HG03135 (cell line): ENCODE data around the gene ALPK1.
A peak's percentile ranks its signal among the peaks of the same experiment; 100 is the strongest.
"Not testable (repeated sequence)": the region's sequence is repeated elsewhere in the genome, so short reads cannot be mapped to it uniquely, and the experiment has no call there.

Experiments used
- ATAC-seq: cut with Tn5 transposase; IDR thresholded peaks from one replicate; pipeline ENCODE4 v1.9.1; 2021; ENCODE audit warnings: mild to moderate bottlenecking, moderate library complexity; ENCODE audit not compliant: unreplicated experiment

Gene ALPK1

DNA sequence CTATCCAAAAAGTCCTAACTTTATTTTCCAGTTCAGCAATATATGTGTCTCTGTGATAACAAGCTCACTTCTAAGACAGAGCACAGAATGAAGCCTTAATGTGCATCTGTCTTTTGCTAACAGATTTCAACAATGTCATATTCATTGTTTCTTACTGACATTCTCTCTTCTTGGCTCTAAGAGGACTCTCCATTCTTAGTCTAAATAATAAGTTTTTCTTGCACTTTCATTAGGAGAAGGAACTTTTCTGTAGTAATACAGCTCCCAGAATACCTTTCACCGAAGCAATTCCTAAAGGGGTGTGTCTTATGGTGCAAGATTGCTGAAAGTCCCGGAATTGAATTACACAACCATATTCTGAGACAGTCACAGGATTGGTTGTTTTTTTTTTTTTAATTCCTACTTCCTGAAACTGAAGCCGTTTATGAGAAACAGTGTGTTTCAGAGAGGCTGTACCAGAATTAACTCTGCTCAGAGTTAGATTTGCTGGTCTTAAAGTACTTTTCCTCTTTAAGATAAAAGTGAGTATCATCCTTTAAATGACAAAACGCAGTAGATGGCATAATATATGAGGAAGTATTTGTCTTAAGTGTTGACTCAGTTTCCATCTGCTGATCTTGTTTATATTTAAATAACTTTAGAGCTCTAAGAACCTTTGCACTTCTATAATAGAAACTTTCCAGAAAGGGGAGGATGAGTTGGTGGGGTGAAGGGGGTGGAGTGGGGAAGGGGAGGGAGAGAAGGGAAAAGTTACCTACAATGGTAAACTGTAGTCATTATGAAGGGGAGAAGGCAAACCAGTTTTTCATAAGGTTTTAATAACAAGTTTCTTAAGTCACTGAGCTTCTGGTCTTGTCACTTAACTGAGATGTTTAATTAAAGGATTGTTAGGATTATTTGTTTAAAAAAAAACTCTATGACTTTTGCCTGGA, at the start of gene ALPK1:
Gene ALPK1, plus strand, starts transcription at position 421 of the 932 bp plus-strand sequence.
- ATAC-seq = peak; percentile 85

DNA sequence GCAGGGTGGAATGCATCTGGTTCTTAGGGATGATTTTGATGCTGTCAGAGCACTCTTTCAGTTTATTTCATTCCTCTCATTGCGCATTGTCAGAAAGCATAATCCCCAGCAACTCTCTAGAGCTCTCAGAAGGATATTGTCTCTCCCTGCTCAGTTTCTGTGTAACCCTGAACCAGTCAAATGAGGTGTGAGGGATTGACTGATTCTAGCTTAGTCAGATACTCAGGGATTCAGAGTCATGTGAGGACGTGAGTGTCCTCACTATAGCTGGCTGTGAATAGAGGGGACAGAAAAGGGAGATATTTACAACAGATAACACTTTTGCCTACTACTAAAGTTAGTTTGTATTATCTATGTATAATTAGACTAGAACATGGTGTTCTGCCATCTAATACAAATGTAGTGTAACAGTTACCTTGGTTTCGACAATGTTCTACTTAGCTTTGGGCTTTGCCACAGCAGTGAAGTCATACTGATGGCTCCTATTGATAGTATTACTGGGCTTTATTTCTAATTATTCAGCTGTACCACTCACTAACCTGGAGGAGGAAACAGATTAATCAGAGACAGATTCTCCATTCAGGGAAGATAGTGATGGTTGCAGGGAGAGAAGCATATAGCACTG, 46.0 kb upstream of the ALPK1 start:
- ATAC-seq = no peak

DNA sequence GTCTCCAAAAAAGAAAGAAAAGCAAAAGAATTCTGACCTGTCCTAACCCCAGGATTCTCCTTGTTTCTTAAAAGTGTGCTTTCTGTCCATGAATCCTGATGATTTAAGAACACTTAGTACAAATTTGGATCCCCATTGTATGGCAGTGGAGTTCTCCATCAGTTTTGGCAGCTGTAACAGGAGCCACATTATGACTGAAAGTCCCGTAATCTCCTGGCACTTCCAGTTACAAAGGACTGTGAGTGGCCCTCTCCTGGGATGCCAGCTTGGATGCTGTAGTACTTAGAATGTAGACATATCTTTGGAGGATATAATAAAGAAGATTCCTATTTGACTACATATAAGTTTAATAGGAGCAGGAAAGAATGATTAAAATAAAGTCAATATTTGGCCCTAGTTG, 44.9 kb upstream of the ALPK1 start:
- no peak for ATAC-seq

DNA sequence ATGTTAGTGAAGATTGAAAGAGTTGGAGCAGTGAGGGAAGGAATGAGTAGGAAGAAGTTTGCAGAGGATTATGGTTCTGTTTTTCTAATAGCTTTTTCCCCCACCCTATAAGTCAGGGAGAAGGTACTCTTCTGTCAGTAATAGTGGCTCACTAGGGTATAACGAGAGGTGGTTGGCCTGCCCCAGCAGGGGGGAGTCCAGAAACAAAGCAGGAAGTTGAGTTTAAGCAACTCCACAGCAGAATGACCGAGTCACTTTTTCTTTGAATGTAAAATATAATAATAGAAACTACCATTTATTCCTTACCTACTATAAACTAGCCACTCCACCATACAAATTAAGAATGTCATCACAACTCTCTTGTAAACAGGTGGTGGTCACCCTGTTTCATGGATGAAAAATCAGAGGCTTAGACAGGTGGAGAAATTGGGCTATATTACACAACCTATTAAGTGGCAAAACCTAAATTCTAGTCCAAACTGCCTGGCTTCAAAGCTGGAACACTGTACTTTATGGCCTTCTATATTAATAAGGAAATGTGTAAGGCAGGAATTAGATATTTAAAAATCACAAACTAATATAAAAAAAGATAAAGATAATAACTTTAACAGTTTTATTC, 43.7 kb upstream of the ALPK1 start:
- ATAC-seq = peak; percentile 80

DNA sequence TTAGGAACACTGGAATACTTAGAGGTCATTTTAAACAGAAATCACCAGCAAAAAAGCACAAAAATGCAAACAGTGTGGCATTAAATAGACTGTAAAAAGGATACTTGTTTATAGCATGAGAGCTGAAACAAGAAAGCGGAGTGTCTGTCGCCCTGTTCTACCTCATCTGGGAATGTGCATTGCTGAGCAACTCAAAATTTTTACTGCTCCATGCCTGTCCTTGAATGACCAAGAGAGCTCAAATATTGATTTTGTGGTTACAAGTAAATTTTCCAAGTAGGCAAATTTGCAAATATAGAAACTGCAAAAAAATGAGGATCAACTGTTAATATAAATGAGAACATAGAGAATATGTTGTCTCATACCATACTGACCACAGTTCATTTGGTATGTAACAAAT, 40.1 kb upstream of the ALPK1 start:
- ATAC-seq = no peak

DNA sequence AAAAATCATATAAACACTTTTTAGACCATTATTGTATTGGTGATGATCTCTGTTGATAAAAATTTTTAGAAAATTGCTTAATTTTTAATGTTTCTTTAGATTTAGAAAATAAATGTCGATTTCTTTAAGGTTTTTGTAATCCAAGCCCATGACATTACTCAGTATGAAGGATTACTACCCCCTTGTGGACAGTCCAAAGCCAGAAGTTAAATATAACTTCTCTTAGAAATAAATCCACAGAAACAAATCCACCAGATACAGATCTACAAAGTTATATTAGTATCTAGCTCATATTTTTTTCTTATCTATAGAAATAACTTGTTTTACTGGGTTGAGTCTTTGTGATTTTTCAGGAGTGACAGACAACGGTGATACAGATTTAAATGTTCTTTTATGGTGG, 30.3 kb upstream of the ALPK1 start:
- ATAC-seq = no peak

DNA sequence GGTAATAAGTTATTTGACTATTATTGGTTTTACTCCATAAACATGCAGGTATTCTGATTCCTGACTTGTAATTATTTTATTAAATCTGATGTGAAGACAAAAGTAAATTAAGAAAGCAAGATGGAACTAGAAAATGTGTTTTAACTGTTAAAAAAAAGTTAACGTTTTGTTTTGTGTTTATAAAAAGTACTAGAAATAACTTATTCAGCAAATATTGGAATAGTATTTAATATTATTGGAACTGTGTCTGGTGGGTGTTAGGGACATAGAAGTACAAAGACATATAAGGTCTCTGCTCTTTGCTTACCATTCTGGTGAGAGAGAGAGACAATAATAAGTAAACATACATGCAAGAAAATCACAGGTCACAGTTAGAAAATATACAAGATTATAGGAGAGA, 27.1 kb upstream of the ALPK1 start:
- ATAC-seq = no peak

DNA sequence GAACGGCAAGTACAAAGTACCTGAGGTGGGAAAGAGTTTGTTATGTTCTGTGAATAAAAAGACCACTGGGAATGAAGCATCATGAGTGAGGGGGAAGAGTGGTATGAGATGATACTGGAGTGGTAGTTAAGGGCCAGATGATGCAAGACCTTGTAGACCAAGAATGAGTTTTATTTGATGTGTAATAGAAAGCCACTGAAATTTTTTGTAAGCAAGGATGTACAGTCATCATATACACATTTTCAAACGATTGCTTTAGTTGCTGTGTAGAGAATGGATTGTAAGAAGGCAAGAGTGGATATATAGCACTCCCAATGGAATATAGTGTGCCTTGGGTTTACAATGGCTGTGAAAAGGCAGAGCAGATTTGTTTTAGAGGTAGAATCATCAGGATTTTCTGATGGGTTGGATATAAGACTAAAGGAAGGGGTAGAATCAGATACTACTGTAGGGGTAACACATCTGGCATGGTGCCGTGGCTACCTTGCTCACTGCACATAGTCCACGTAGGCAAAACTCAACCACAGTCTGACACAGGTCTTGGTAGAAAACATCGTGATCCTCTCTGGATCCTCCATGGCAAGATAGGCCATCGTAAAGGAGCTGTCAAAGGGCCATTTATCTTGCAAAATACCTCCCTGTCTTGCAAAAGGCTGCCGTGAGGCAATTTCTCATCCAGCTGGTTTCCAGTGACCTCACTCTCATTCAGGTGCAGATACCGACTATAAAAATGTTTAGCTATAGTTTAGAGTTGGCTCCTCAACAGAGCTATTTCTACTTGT, 26.3 kb upstream of the ALPK1 start:
- ATAC-seq = no peak

DNA sequence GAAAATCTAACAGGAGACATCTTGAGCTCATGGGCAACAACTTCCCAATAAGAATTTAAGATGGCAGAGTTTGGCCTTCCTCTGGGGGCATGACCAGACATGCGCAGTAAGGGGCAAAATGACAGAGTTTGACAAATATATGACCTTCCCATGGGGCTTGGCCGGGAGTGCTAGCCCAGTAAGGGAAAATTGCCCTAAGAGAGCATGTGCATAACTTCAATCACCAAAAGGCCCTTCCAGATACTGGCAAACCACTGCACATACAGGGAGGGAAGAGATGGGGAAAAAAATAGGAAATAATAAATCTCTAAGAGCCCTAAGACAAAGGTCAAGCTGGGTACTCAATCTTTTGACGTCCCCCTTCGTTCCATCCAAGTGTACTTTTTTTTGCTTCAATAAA, 24.9 kb upstream of the ALPK1 start:
- ATAC-seq = no peak

DNA sequence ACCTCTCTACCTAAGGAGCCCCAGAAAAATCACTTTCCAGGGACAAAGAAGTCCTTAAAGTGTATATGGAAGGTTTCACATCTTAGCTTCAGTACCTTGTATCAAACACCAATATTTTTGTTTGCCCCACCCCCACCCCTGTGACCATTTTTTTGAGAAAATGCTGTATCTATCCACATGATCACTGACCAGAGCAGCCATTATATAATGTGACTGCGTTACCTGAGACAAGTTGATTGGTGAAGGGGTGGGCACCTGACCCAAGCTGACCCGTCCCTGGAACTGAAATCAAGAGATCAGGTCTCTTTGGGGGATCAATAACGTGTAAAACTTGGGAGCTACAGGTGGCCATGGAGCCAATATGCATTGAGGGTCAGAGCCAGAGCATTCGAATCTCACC, 22.2 kb upstream of the ALPK1 start:
- ATAC-seq = no peak

DNA sequence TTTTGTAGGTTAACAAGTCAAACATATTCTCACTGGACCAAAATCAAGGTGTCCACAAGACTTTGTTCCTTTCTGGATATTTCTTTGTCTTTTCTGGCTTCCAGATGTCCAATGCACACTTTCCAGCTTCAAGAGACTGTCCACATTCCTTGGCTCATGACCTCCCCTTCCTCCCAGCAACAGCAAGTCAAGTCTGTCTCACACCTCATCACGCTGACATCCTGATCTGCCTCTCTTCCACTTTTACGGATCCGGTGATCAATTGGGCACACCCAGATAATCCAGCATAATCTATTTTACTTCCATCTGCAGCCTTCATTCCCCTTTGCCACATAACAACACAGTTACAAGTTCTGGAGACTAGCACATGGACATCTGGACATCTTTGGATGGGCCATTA, 21.1 kb upstream of the ALPK1 start:
- no peak for ATAC-seq

DNA sequence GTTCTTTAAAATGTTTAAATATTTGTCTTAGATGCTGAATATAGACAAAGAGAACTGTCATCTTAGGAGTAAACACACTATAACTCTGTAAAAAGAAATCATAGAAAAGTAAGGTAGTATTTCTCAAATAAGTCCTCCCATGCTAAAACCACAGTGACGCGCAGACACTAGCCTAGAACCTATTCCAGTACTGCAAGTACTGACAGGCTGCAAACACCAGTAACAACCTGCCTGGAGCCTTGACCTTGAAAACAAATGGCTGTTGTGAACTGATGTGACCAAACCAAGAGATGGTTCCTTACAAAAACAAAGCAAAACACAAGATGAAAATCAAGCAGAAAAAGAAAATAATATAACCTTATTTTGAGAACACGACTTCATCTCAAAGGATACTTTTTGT, 19.9 kb upstream of the ALPK1 start:
- no peak for ATAC-seq

DNA sequence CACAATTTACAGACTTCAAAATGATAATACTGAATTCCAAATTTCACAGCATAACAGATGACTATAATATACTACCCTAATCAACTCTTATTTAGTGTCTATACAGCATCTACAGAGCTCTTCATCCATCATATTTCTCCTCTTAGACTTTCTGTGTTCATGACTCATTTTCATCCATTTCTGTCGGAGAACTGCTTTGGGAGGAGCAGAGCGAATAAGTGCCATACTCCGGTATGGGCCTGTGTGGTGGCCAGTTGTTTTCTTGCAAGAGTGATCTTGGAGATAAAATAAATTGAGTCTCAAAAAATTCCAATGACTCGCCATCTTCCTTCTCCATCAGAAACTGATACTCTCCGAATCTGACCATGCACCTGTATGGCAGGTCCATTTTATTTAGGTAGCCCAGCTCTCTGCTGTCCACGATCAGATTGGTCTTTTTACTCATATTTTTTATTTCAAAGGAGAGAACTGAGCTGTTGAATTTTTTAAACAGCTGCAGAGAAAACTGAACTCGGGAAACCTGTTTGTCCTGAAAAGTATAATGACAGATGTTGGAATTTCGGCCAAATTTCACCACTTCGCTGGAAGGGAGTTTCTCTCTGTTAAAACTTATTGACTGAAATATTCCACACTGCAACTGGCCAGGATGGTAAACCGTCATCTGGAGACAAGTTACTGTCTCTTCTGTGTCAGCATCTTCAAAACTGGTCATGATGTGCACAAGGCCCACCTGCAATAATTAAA, 19.3 kb upstream of the ALPK1 start:
- no peak for ATAC-seq

DNA sequence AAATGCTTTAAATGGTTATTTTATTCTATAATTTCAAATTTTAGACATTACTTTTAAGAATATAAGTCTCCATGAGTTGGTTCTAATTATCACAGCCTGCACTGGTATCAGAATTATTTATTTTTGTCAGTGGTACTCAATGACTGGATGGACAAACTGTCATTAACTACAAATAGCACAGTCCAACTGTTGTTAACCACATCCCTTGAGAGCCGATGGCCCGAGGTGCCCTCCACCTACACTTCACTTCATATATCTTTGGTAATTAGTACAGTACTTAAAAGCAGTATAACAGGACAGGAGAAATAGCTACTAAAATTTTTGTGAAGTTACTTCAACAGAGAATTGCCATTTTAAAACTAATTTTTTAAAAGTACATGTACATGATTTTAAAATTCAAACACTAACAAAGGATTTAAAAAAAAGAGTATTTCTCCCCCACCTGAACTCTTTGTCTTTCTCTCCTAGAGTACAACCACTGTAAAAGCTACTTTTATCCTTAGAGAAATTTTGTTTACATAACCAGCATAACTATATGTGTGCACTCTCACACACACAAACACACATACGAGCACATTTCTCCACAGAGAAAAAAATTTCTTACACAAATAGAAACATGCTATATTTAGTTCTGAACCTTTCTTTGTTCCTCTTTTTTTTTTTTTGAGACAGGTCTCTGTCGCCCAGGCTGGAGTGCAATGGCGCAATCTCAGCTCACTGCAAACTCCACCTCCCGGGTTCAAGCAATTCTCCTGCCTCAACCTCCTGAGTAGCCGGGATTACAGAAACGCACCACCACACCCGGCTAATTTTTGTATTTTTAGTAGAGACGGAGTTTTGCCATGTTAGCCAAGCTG, 17.9 kb upstream of the ALPK1 start:
- peak; percentile 65 for ATAC-seq

DNA sequence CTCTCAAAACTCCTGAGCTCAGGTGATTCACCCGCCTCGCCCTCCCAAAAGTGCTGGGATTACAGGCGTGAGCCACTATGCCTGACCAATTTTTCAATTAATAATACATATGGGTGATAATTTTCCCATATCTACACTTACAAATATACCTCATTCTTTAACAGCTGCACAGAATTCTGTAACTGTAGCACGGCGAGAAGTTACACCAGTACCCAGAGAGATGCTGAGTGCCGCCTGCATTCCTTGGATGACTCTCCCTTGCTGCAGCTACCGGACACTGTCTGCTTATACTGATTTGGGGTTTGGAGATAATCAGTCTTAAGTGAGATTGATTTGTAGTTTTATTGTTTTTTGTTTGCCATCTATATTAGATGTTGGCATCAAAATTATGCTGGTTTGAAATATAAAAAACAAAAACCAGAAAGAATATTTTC, 17.3 kb upstream of the ALPK1 start:
- no peak for ATAC-seq

DNA sequence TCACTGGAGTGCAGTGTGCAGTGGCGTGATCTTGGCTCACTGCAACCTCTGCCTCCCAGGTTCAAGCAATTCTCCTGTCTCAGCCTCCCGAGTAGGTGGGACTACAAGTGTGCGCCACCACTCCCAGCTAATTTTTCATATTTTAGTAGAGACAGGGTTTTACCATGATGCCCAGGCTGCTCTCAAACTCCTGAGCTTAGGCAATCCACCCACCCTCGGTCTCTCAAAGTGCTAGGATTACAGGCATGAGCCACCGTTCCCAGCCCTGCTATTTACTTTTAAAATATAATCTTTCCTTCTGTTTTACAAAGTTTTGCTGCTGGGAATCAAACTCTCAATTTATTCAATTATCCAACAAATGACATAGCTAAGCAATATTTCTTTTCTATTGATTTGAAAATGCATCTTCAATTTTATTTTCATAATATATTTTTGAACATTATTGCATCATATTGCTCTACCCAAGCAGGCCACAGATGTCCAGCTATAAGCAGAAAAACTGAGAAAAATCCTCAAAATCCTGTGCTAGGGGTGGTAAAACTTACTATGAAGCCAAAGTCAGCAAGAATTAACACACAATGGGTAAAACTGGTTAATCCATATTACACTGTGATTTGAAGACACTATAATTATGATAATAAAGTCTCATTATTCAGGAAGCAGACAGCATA, 16.6 kb upstream of the ALPK1 start:
- no peak for ATAC-seq

DNA sequence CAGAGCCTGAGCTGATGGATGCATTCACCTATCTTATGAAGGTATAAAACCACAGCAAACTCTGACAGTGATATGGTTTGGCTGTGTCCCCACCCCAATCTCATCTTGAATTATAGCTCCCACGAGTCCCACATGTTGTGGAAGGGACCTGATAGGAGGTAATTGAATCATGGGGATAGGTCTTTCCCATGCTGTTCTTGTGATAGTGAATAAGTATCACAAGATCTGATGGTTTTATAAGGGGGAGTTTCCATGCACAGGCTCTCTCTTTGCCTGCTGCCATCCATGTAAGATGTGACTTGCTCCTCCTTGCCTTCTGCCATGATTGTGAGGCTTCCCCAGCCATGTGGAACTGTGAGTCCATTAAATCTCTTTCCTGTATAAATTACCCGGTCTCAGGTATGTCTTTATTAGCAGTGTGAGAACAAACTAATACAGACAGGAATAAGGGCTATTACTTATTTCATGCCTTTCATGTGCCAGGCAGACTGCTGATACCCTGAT, 15.2 kb upstream of the ALPK1 start:
- not testable (repeated sequence) for ATAC-seq

DNA sequence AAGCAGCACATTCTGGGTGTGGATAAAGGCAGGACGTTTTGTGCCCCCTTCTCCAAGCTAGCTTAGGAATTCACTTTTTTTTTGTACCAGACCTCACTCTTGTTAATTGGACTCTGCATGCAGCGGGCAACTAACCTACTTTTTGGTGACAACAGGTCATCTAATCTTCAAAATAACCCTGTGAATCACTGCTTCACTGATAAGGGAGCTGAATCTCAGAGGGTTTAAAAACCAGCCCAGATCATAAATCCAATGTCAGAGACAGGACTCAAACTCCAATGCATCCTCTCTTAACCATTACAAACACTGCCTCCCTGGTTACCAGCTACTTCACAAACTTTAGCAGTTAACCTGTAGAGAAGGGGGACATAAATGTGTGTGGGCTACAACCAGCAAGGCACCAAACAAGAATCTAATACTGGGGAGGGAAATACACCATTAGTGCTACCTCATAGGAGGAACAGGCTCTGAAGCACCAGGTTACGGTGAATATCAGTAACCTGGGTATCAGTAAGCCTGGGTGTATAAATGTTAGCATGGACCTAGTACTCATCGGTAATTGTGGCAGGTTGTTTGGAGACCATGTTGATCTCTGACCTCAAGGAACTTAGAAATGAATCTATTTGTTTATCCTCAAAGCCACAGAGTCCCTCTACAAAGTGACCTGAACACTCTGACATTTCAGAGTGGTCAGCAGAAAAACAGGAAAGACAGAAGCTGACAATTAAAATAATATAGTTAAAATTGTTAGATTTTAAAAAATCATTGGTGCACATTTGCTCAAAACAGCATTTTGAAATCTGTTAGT, 14.1 kb upstream of the ALPK1 start:
- ATAC-seq = no peak
